Left lung (tissue), 10 donors: ENCODE measurements around the gene RDH13. TPM values are rescaled to one million over a fixed set of nuclear protein-coding genes. Genes with fewer than 3 reads are reported as not detected.

ENCODE experiments used
- ATAC-seq: fragments of 200-7000 bp; cut with Tn5 transposase; one replicate; pipeline ENCODE4 v1.9.1; 2020; ENCODE audit warnings: moderate library complexity
- DNase-seq, 4 donors: peaks; one replicate each; pipeline ENCODE4 v3.0.0-alpha.2; 2013 to 2020
- H3K27ac ChIP-seq, 2 donors: fragments of 200-600 bp; sonication (generic) in 1 of 2; one replicate each; pipeline versions ENCODE4 v1.5.0 to v1.8.0; 2020 to 2021
- H3K27me3 ChIP-seq, 2 donors: fragments of 200-600 bp; sonication (generic) in 1 of 2; one replicate each; pipeline versions ENCODE4 v1.5.0 to v1.8.0; 2020 to 2021
- H3K36me3 ChIP-seq, 2 donors: fragments of 200-600 bp; sonication (generic) in 1 of 2; one replicate each; pipeline versions ENCODE4 v1.5.0 to v1.8.0; 2020 to 2021
- H3K4me1 ChIP-seq, 2 donors: fragments of 200-600 bp; one replicate each; pipeline ENCODE4 v1.8.0; 2021
- H3K4me3 ChIP-seq, 2 donors: fragments of 200-600 bp; sonication (generic) in 1 of 2; one replicate each; pipeline versions ENCODE4 v1.5.0 to v1.8.0; 2020 to 2021; ENCODE audit warnings: mild to moderate bottlenecking in 1 of 2
- H3K9me3 ChIP-seq, 2 donors: fragments of 200-600 bp; sonication (generic) in 1 of 2; one replicate each; pipeline versions ENCODE4 v1.5.0 to v1.8.0; 2020 to 2021
- intact Hi-C, 2 donors: fragments of 100-400 bp; cut with DNase I; formaldehyde crosslinking; loops; one replicate each; pipeline versions ENCODE4 v1.11.2 to v1.14.2; 2022
- polyA plus RNA-seq, 6 donors: library from polyadenylated mRNA; unstranded; fragments of 120-200 nt; gene quantifications; one replicate each; pipeline ENCODE4 v1.2.1, GENCODE V29; 2013; ENCODE audit not compliant: insufficient read length in 6 of 6
- total RNA-seq, 2 donors: library from RNA; stranded (reverse); fragmentation: NEBNext Ultra II Directional; extraction: Animal tissue kit (Norgen Biotek cat#: 25700); gene quantifications; one replicate each; pipeline ENCODE4 v1.2.1, GENCODE V29; 2021
- TF ChIP-seq, protein P1 (sequence below), 2 donors: fragments of 200-600 bp; sonication (generic) in 1 of 2; IDR thresholded peaks; one replicate each; pipeline versions ENCODE4 v1.5.0 to v1.8.0; 2021; ENCODE audit warnings: antibody characterized with exemption in 2 of 2
- donor health status: DM: no; HTN: yes; CAD: no.
- donor health status: DM: no; HTN: no; CAD: no.

Gene RDH13
- total and polyA plus RNA-seq, 8 donors, result 7.3 to 38.0 (median 13.7) TPM

DNA sequence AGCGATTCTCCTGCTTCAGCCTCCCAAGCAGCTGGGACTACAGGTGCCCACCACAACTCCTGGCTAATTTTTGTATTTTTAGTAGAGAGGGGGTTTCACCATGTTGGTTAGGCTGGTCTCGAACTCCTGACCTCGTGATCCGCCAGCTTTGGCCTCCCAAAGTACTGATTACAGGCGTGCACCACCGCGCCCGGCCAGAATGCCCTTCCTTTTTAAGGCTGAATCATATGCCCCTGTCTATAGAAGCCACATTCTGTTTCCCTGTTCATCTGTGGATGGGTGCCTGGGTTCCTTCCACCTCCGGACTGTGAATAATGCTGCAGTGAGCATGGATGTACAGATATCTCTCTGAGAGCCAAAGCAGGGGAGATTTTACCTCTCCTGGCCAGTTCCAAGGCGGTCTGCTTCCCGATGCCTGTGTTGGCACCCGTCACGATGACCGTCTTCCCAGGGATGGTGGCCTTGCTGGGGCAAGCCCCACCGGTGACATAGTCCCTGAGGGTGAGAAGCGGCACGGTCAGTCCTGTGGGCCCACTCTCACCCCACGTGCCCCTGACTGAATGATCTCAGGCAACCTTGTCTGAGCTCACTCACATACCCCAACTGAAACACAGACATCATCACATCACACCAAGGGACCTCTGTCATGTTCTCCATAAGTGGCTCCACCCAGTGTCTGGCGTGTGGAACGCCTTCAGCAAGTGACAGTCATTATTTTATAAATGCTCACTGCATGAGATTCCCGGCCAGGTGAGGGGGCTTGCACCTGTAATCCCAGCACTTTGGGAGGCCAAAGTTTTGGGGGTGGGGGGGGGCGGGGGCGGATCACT, 4.0 kb downstream of the RDH13 start:
- Histone ChIP-seq H3K27ac (no peak overlapping the region), H3K4me1 (peaks cover 0 to 7% of the 10 kb centered on the region in 2 donors), H3K36me3 (peaks cover 0 to 52% of the 10 kb centered on the region in 2 donors), H3K4me3 (no peak overlapping the region), H3K9me3 (no peaks in the 10 kb centered on the region), H3K27me3 (no peaks in the 10 kb centered on the region)
- intact Hi-C loops, result no loop called here
- ATAC-seq, result no peak
- peak in 1 of 4 donors; percentile 47 for DNase-seq
- TF ChIP-seq, protein P1, sequence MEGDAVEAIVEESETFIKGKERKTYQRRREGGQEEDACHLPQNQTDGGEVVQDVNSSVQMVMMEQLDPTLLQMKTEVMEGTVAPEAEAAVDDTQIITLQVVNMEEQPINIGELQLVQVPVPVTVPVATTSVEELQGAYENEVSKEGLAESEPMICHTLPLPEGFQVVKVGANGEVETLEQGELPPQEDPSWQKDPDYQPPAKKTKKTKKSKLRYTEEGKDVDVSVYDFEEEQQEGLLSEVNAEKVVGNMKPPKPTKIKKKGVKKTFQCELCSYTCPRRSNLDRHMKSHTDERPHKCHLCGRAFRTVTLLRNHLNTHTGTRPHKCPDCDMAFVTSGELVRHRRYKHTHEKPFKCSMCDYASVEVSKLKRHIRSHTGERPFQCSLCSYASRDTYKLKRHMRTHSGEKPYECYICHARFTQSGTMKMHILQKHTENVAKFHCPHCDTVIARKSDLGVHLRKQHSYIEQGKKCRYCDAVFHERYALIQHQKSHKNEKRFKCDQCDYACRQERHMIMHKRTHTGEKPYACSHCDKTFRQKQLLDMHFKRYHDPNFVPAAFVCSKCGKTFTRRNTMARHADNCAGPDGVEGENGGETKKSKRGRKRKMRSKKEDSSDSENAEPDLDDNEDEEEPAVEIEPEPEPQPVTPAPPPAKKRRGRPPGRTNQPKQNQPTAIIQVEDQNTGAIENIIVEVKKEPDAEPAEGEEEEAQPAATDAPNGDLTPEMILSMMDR (IDR thresholded peaks at IDR 0.05), result no peak

DNA sequence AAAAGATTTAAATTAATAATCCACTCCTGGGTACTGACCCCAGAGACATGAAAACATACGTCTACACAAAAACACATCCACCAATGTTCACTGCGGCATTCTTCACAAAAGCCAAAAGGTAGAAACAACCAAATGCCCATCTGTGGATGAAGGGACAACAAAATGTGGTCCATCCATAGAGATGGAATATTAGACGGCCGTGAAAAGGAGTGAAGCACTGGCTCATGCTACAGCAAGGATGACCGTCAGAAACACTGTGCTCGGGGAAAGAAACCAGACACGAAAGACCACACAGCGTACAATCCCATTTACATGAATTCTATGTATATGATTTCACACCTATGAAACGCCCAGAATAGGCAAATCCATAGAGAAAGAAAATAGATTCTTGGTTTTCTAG, 6.1 kb downstream of the RDH13 start:
- TF ChIP-seq, protein P1 (IDR thresholded peaks at IDR 0.05), result no peak
- Histone ChIP-seq H3K27me3 (no peaks in the 10 kb centered on the region), H3K9me3 (no peaks in the 10 kb centered on the region), H3K4me1 (no peaks in the 10 kb centered on the region), H3K27ac (no peak overlapping the region), H3K36me3 (peaks cover 0 to 73% of the 10 kb centered on the region in 2 donors), H3K4me3 (no peak overlapping the region)
- DNase-seq (no peak), ATAC-seq (no peak)
- intact Hi-C loops, result no loop called here

DNA sequence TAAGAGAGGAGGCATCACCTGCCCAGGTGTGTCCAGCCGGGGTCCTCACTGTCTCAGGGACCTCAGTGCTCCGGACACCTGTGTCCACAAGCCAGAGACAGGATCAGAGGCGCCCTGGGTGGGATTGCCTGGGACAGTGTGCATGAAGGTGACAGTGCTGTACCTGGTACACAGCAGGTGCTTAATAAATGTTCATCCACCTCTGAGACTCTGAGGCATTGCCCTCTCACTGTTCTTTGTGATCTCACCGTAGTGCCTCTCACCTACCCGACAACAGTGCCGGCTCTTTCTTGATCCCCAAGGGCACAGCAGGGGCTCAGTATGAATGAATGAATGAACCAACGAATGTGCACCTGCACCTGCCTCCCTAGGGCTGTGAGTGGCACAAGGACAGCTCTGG, 9.2 kb downstream of the RDH13 start:
- Histone ChIP-seq H3K9me3 (no peaks in the 10 kb centered on the region), H3K36me3 (peaks cover 0 to 96% of the 10 kb centered on the region in 2 donors), H3K27ac (no peak overlapping the region), H3K4me3 (no peak overlapping the region), H3K4me1 (no peaks in the 10 kb centered on the region), H3K27me3 (no peaks in the 10 kb centered on the region)
- DNase-seq, result no peak
- intact Hi-C loops, result no loop called here
- TF ChIP-seq, protein P1 (IDR thresholded peaks at IDR 0.05), result no peak
- ATAC-seq, result no peak

DNA sequence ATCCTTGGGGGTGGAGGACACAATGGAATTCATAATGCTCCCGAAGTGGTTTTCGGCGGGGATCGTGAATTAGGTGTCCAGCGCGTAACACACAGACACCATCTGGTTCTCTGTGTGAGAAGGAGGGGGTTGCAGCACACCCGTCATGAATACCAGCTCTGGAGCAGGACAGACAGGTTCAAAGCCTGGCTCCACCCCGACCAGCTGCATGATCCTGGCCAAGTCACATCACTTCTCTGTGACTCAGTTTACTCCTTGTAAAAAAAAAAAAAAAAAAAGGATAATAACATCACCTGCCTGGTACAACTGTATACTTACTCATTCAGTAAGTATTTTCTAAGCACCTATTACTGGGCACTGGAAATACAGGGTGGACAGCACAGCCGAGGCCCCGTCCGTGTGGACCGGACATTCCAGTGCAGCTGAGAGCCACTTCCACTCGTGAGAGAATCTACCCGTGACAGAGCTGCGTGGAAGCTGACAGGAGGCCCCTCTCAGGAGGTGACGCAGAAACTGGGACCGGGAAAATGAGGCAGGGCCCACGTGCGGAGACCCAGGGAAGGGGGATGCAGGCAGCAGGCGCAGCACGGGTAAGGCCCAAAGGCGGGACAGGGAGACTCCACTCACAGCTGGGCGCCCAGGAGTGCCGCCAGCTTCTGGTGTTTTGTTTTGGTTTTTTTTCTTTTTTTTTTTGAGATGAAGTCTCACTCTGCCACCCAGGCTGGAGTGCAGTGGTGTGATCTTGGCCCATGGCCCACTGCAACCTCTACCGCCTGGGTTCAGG, 12.0 kb downstream of the RDH13 start:
- Histone ChIP-seq H3K36me3 (peaks cover 0 to 96% of the 10 kb centered on the region in 2 donors), H3K9me3 (no peaks in the 10 kb centered on the region), H3K27ac (no peak overlapping the region), H3K27me3 (no peaks in the 10 kb centered on the region), H3K4me1 (no peaks in the 10 kb centered on the region), H3K4me3 (no peak overlapping the region)
- ATAC-seq, result no peak
- DNase-seq, result no peak
- intact Hi-C loops, result no loop called here
- TF ChIP-seq, protein P1 (IDR thresholded peaks at IDR 0.05), result no peak

DNA sequence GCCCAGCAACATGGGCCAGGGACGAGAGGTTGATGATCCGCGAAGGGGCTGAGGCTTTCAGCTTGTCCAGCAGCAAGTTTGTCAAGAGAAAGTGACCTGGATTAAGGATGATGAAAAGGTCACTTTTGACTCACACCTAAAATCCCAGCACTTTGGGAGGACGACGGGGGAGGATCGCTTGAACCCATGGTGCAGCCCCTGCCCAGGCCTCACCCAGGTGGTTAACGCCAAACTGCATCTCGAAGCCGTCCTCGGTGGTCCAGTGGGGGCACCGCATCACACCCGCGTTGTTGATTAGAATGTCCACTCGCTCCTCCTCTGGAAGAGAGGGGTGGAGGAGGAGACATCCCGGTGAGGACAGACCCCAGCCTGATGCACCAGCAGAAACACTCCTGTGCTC, 14.5 kb downstream of the RDH13 start:
- DNase-seq (no peak), ATAC-seq (no peak)
- peaks cover 0 to 96% of the 10 kb centered on the region in 2 donors for H3K36me3 ChIP-seq
- intact Hi-C loops, result no loop called here
- H3K27ac ChIP-seq, result no peak overlapping the region
- no peaks in the 10 kb centered on the region for H3K27me3 ChIP-seq
- H3K4me1 ChIP-seq, result no peaks in the 10 kb centered on the region
- no peaks in the 10 kb centered on the region for H3K9me3 ChIP-seq
- TF ChIP-seq, protein P1 (IDR thresholded peaks at IDR 0.05), result no peak
- no peak overlapping the region for H3K4me3 ChIP-seq
